ENCODE data around the gene CPEB2. TPM values are rescaled to one million over a fixed set of nuclear protein-coding genes. Genes with fewer than 3 reads are reported as not detected.

CPEB2 gene
- total RNA-seq, 1 donor from 2014 or later: 30.4 TPM

DNA sequence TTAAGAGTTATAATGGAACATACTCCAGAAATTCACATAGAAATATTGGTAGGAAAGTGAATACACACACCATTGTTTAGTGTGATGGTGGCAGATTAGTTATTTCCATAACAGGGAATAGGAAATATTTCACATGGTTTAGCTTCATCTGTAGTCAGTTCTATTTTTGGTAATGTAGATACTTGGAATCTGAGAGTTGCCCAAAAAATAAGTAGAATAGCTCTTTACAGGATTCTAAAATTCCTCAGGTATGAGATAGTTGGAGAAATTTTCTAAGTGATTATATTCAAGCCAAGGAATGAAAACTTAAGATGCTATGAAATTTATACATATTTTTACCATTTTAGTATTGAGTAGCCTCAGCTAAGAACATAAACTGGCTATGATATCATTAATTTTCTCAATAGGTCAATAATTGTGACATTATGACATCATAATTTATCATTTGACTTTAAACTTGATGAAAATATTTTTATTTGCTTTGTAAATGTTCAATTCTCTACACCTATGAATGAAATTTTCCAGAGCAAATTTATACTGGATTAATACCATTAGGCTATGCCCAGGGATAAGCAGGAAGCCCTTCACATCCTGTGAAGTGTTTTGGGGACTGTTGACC lies 35.8 kb downstream of the CPEB2 start:
- intact Hi-C loops (cut with DNase I): loop anchor here (5.0 to 10.0 kb wide), 2 partner anchors 364 to 417 kb away; no protein-coding TSS in a partner anchor
- Histone ChIP-seq H3K4me1 (peaks cover 3 to 50% of the 10 kb centered on the region in 2 donors), H3K27me3 (no peaks in the 10 kb centered on the region), H3K36me3 (peaks cover 3 to 4% of the 10 kb centered on the region in 2 donors), H3K27ac (peak overlapping the region; percentile 56 to 70), H3K4me3 (no peak overlapping the region), H3K9me3 (no peaks in the 10 kb centered on the region)
- DNase-seq (ENCODE audit: low spot score in 2 of 2): no peak
- TF ChIP-seq, protein P1, sequence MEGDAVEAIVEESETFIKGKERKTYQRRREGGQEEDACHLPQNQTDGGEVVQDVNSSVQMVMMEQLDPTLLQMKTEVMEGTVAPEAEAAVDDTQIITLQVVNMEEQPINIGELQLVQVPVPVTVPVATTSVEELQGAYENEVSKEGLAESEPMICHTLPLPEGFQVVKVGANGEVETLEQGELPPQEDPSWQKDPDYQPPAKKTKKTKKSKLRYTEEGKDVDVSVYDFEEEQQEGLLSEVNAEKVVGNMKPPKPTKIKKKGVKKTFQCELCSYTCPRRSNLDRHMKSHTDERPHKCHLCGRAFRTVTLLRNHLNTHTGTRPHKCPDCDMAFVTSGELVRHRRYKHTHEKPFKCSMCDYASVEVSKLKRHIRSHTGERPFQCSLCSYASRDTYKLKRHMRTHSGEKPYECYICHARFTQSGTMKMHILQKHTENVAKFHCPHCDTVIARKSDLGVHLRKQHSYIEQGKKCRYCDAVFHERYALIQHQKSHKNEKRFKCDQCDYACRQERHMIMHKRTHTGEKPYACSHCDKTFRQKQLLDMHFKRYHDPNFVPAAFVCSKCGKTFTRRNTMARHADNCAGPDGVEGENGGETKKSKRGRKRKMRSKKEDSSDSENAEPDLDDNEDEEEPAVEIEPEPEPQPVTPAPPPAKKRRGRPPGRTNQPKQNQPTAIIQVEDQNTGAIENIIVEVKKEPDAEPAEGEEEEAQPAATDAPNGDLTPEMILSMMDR (IDR thresholded peaks at IDR 0.05): no peak

DNA sequence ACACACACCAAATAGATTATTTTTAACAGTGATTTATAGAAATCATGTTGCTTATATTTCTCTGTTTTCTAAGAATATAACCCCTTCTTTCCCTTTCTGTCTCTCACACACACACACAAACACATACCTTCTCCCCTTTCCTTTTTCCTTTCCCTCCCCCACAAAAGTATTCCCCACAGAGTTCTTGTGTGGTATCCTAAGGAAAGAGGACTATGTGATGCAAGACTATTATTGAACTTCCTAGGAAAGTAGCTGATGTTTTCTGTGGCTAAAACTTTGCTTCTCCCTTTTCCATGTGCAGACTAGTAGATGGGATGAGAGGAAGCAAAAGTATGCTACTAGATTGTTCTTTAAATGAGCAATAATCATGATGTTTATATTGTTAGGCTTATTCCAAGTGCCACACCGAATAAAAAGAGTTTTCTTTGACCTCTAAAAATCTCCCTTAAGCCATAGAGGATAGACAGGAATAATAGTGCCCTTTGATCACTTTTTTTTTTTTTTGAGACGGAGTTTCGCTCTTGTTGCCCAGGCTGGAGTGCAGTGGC lies 38.7 kb downstream of the CPEB2 start:
- Histone ChIP-seq H3K27ac (peak overlapping the region; percentile 70 to 73), H3K27me3 (no peaks in the 10 kb centered on the region), H3K36me3 (no peaks in the 10 kb centered on the region), H3K4me3 (no peak overlapping the region), H3K4me1 (peaks cover 3 to 41% of the 10 kb centered on the region in 2 donors), H3K9me3 (no peaks in the 10 kb centered on the region)
- no peak for DNase-seq (ENCODE audit: low spot score in 2 of 2)
- TF ChIP-seq, protein P1 (IDR thresholded peaks at IDR 0.05): no peak
- intact Hi-C loops (cut with DNase I): no loop called here

DNA sequence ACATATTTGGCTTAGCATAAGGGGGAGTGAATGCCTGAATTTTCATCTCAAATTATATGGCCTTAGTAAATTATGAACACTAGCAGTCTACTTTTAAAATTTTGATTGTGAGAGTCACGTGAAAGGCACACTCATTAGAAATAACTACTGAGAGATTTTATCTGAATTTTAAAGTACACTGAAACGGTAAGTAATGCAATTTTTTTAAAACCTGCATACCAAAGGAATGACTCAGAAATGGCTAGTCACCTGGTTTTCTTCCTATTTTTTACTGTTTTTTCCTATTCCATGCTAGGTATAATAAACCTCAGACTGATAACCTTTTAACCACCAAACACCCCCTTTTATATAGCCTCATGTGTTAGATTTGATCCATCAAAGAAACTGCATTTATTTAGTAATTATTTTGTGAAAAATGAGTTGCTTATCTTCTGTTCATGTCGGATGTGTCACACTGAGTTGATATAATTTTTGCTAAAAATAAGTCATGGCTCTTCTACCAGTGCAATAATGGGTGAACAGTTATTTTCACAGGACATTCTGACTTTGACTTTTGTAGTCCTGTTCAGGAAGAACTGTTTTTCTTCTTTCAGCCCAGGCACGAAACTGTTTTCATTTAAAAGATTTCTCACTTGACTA lies 40.4 kb downstream of the CPEB2 start:
- Histone ChIP-seq H3K4me1 (peaks cover 3 to 37% of the 10 kb centered on the region in 2 donors), H3K27ac (peak overlapping the region; percentile 70 to 73), H3K27me3 (no peaks in the 10 kb centered on the region), H3K9me3 (no peaks in the 10 kb centered on the region), H3K36me3 (no peaks in the 10 kb centered on the region), H3K4me3 (peak overlapping the region in 1 of 2 donors; percentile 15)
- intact Hi-C loops (cut with DNase I): no loop called here
- DNase-seq (ENCODE audit: low spot score in 2 of 2): no peak
- TF ChIP-seq, protein P1 (IDR thresholded peaks at IDR 0.05): no peak

DNA sequence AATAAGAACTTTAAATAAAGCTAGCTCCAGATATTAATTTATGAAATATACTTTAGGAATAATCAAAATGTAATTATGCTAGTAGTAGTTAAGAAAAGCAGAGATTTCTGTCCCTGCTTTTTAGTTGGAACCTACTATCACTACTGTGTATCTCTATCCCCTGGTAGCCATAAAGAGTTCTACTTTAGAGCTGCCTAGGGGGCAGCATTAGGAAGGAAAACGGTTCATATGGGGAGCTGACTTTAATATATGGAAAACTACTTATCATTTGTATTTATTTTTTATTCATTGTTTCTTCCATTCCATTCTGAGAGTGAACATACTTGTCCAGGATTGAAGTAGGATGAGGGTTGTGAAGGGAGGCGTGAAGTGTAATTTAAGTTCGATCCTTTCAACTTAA lies 40.9 kb downstream of the CPEB2 start:
- H3K4me1 ChIP-seq: peaks cover under 1 to 34% of the 10 kb centered on the region in 2 donors
- H3K4me3 ChIP-seq: peak overlapping the region in 1 of 2 donors; percentile 15
- TF ChIP-seq, protein P1 (IDR thresholded peaks at IDR 0.05): peak in 1 of 3 experiments; percentile 16
- intact Hi-C loops (cut with DNase I): no loop called here
- H3K27ac ChIP-seq: peak overlapping the region; percentile 70 to 73
- H3K27me3 ChIP-seq: no peaks in the 10 kb centered on the region
- DNase-seq (ENCODE audit: low spot score in 2 of 2): no peak
- H3K9me3 ChIP-seq: no peaks in the 10 kb centered on the region
- no peaks in the 10 kb centered on the region for H3K36me3 ChIP-seq

DNA sequence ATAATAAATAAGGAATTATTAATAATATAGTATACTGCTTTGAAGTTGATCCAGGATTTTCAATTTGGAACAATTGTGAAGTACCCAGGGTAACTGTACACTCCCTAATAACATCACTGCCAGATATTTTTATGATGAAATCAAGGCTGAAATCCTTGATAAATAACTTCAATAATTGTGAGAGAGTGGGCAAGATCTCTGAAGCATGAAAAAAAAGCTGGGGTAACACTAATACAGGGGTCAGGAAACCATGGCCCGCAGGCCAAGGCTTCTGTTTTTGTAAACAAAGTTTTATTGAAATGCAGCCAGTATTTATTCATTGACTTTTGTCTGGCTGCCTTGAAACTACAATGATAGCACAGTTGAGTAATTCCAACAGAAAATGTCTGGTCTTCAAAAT lies 41.6 kb downstream of the CPEB2 start:
- intact Hi-C loops (cut with DNase I): no loop called here
- TF ChIP-seq, protein P1 (IDR thresholded peaks at IDR 0.05): no peak
- Histone ChIP-seq H3K27me3 (no peaks in the 10 kb centered on the region), H3K9me3 (no peaks in the 10 kb centered on the region), H3K4me3 (no peak overlapping the region), H3K36me3 (no peaks in the 10 kb centered on the region), H3K27ac (peak overlapping the region; percentile 70 to 73), H3K4me1 (peaks cover 0 to 30% of the 10 kb centered on the region in 2 donors)
- no peak for DNase-seq (ENCODE audit: low spot score in 2 of 2)
